Kidney tubule cell (primary cell): Measurements from ENCODE around the gene DYNC1I1.
"Not testable (repeated sequence)": the region's sequence is repeated elsewhere in the genome, so short reads cannot be mapped to it uniquely, and the experiment has no call there.

Experiments used
- DNase-seq: peaks from one replicate; pipeline ENCODE4 v3.0.0-alpha.2; 2018; ENCODE audit warnings: low spot score

DYNC1I1 gene

GRCh38 chr7:95910341-95910740, 138.0 kb downstream of the DYNC1I1 start:
- no peak for DNase-seq

DNA sequence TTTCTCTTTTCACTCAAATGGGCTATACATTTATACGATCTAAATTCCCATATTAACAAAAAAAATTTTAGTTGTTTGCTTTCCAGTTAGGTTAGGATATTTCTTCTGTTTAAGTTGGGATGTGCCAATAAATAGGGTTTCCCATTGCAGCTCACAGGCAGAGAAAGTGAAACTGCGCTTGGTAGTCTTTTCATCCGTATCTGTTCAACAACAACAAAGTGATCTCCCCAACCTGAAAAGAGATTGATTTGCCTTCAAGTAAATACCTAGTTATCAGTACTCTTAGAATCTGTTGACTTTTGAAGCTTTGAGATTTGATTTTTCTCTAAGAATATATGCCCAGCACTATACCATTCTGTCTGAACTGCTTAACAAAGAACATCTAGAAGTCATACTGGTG, 143.4 kb downstream of the DYNC1I1 start:
- no peak for DNase-seq

DNA sequence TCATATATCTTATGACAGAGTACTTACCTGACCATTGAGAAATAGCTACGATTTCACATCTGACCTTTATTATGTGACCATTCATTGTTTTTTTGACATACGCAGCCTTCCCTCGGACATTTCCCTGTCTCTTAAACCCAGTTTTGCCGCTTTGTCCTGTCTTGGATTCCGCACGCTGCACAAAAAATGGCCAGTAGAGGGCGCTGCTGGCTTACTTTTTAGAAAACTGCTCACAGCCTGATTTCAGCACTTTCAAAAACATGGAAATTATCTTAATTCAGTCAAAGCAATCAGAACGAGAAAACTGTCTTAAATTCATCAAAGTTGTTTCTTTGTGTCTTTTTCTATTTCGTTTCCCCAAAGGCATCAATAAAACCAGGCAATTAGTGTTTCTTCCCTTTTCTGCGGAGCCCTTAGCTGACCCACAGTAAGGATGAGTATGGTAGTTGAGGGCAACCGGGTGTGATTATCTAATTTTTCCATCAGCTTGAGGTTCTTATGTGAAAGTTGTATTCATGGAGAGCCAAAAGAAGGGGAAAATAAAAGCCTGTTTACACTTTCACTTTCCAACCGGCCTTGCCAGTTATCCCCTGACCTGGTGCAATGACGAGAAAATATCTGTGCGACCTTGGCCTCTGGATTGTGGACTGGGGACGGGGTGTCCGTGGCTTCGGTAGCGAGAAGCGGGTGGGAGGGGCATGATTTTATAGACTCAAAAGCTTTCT, 144.4 kb downstream of the DYNC1I1 start:
- peak; percentile 68 for DNase-seq

DNA sequence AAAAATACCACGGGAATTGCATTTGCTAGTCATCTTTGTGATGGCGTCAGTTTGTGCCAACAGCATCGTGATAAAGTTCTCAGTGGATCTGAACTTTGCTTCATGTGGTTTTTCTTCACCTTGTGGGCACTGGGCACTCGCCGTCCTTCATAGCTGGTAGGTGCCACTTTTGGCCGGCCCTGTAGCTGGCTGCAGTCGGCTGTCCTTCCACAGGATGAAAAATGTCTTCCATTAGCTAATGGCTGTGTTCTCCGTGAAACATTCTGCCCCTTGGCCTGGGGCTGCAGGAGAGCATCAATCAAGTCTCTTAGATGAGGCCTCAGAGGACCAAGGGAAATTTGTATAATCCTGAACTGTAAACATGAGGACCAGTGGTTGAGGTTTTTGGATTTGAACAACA, 145.3 kb downstream of the DYNC1I1 start:
- no peak for DNase-seq

DNA sequence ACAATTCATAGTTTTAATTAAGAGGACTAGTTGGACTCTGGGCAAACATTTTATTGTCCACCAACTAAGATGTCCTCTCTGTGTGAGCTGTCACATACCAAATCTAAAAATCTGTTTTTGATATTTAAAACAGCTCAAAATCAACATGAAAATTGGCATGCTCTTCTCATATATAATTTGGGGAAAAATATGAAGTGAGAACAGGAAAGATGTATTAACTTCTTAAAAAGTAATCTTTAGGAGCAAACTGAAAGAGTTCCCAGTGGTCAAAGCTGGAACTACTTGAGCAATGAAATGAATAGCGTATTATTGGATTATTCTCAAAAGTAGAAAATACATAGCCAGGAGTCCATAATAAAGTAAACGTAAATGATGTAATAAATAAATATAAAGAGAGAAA, 147.2 kb downstream of the DYNC1I1 start:
- no peak for DNase-seq

DNA sequence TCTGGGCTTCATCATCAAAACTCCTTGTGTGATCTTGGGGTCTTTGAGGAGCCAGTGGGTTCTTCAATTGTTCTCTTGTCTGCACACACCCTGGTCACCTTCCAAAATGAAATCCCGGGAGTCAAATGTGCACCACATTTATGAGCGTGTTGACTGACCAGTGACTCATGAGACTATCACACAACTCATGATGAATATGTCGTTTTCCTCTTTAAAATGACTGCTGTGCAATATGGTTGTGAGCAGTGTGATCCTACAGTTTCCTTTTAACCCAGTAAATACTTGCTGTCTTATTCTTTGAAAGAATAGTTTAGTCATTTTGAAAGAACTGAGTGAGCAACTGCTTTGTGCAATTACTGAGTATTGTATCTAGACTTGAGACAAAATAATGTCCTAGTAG, 149.2 kb downstream of the DYNC1I1 start:
- DNase-seq = no peak

GRCh38 chr7:95922191-95922590, 149.8 kb downstream of the DYNC1I1 start:
- no peak for DNase-seq

DNA sequence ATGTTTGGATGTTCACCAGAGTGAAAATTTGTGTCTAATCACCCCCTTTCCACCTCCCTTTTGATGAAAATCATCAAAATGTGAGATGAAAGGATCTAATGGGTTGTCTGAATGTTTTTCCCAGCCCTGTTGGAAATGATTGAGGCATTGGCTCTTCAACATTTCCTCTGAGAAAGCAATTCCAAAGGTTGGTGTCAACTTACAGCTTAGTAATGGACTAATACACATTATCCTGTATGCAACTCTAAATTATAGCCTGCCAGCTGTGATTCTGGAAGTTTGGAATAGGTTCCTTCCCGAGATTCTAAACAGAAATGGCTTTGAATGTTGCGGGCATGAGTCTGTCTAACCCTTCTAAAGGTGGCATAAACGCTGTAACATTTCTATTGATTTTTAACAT, 152.9 kb downstream of the DYNC1I1 start:
- DNase-seq = no peak

GRCh38 chr7:95925971-95926370, 153.6 kb downstream of the DYNC1I1 start:
- no peak for DNase-seq

DNA sequence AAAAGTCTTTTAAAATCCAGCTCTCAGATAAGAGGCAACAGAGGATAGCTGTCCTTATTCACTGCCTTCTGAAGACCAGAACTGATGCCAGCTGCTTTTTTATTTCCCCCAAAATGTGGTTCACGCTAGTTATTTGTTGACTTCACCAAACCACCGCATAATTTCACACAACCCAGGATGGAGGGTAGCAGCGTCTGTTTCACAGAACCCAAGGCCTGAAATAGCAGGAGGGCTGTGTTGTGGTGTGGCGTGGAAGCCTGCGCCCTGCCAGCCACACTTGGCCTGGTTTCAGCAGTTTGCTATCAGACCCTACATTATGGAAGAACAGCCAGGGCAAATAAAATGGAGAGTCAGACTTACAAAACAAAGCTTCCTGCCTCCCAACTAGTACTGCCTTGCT, 155.4 kb downstream of the DYNC1I1 start:
- no peak for DNase-seq

- DNase-seq = no peak
Measured at GRCh38 chr7:95929710-95930280, 157.4 kb downstream of the DYNC1I1 start.

GRCh38 chr7:95931460-95932232, 159.3 kb downstream of the DYNC1I1 start:
- no peak for DNase-seq

- DNase-seq = no peak
Measured at GRCh38 chr7:95933618-95934017, 161.3 kb downstream of the DYNC1I1 start.

- DNase-seq = not testable (repeated sequence)
Measured at GRCh38 chr7:95944867-95945266, 172.5 kb downstream of the DYNC1I1 start.

GRCh38 chr7:95950698-95951097, 178.3 kb downstream of the DYNC1I1 start:
- no peak for DNase-seq

DNA sequence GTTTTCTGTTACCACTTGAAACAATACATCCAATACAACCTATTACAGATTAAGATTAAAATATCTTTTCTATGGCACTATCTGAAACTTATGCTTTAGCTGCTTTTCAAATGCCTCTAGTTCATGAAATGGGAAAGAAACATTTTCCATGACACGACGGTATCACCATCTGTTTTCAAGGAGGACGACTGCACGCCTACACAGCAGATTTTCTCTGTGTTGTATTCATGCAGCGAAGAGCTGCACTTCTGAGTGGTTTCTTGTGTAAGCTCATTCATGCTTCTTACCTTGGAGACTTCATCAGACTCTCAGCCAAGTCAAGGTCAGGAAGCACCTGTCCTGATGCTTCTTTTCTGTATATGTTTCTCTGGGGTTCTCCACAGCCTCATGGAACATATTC, 179.2 kb downstream of the DYNC1I1 start:
- DNase-seq = no peak

GRCh38 chr7:95951997-95952795, 179.8 kb downstream of the DYNC1I1 start:
- no peak for DNase-seq

DNA sequence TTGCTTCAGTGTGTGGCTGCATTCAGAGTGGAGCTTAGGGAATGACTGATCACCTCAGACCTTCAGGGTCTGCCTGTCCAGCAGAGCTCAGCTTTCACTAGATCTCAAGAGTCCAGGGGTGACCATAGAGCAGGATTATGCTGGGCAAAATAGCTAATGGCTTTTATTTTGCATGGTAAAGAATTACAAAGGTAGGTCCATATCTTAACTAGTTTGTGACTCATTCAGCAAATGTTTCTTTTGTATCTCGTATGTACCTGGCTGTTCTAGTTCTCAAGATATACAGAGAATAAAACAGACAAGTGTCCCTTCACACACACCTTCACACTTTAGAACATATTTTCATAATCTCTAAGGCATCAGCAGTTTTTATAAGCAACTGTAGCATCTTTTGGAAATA, 180.5 kb downstream of the DYNC1I1 start:
- no peak for DNase-seq

GRCh38 chr7:95955748-95956147, 183.4 kb downstream of the DYNC1I1 start:
- DNase-seq = no peak

DNA sequence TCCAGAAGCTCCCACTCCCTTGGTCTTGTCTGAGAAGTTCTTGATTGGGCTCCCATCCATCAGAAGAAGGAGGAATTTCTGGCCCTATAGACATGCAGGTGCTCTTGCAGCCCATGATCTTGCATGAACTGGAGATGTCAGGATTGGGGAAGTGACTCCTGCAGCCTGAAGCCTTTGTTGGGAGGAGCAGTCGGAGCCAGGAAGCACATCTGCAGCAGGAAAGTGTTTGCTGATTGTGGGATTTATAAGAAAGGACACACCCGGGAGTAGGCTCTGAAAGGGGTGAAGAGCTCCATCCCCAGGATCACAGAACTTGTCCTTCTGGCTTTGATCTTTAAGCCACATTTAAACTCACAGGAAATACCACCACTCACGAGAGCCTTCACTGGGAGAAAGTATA, 185.2 kb downstream of the DYNC1I1 start:
- DNase-seq = no peak

DNA sequence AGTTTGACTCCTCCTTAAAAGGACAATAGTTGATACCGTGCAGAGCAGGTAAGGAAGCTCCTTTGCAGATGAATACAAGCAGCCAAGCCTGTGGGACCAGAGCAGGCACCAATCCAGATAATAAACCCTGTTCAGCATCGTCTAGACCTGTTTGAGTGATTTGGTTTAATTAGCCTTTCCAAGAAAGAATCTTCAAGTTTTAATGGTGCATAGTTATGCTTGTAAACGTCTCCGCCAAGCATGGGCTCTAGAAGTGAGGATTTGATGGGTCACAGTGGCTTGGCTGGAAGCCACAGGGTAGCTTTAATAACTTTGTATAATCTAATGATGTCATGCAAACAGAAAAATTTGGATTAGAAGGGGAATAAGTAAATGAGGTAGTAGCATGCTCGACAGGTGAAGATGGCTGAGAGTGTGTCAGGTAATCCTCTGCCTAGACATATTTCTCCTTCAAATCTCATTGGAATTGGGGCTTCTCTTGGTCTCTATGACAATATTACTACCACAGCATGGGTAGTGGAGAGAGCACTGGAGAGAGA, 188.4 kb downstream of the DYNC1I1 start:
- no peak for DNase-seq

DNA sequence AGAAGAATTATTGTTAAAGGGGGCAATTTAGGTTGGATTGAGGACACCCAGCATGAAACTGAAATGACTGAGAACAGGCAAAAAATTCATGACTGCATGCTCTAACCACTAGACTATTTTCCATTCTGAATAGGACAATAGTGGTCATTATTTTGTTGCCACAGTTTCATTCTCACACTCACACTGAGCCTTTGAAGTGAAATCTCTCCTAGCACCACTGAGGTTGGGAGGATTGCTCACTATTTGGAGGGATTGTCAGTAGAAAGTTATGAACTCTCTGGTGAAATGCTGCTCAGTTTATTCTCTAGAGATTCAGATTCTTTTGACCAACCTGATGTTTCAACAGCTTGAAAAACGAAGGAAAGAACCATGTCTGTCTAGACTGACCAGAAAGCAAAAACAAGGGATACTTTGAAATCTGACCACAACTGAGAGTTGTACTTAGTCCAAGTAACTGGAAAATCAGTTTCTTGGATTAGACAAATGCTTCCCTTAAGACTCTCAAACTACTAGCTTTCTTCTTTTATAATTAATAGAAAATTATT, 191.2 kb downstream of the DYNC1I1 start:
- DNase-seq = no peak
